ENCODE measurements around the gene MAML2.

The MAML2 gene

DNA sequence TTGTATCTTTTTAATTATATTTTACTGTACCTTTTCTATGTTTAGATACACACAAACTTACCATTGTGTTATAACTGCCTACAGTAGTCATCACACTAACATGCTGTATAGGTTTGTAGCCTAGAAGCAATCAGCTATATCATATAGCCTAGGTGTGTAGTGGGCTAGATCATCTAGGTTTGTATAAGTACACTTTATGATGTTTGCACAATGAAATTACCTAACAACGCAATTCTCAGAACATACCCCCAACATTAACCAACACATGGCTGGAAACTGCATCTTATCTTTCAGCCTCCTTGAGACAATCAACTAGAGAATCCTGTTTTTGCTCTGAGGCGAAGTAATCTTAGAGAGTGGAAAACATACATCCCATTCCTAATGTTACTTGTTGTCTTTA is 358.9 kb downstream of the MAML2 start:
- Histone ChIP-seq H3K27ac (no peak overlapping the region), H3K4me3 (no peak overlapping the region)
- TF ChIP-seq, protein P1, sequence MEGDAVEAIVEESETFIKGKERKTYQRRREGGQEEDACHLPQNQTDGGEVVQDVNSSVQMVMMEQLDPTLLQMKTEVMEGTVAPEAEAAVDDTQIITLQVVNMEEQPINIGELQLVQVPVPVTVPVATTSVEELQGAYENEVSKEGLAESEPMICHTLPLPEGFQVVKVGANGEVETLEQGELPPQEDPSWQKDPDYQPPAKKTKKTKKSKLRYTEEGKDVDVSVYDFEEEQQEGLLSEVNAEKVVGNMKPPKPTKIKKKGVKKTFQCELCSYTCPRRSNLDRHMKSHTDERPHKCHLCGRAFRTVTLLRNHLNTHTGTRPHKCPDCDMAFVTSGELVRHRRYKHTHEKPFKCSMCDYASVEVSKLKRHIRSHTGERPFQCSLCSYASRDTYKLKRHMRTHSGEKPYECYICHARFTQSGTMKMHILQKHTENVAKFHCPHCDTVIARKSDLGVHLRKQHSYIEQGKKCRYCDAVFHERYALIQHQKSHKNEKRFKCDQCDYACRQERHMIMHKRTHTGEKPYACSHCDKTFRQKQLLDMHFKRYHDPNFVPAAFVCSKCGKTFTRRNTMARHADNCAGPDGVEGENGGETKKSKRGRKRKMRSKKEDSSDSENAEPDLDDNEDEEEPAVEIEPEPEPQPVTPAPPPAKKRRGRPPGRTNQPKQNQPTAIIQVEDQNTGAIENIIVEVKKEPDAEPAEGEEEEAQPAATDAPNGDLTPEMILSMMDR (IDR thresholded peaks at IDR 0.05), result no peak
- DNase-seq (ENCODE audit: low spot score), result no peak

DNA sequence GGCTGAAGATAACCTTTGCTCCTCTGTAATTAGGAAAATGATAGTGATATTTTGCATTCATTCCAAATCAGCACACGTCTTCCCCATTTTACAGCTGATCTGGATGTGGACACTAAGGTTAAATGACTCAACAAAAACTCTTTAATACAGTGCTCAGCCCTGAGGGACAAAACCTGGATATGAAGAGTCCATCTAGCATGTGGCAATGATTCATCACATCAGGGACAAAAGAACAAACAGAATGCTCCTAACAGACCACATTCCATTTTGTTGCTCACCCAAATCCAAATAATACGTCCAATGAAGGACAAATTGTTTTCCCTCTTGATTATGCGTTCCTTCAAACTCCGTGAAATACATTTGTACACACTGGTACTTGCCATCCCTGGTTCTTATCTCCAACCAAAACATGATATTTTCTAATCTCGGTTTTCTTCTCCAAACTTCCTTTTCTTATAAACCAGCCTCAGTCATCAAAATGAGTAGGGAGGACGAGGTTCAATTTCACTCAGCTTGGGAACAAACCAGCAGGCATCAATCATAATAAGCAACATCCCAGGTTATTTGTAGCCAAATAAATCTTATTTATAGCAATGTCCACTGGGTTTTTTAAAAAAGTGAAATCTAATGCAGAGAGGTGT is 365.3 kb downstream of the MAML2 start:
- TF ChIP-seq, protein P1 (IDR thresholded peaks at IDR 0.05), result no peak
- Histone ChIP-seq H3K4me3 (no peak overlapping the region), H3K27ac (no peak overlapping the region)
- DNase-seq (ENCODE audit: low spot score), result no peak

DNA sequence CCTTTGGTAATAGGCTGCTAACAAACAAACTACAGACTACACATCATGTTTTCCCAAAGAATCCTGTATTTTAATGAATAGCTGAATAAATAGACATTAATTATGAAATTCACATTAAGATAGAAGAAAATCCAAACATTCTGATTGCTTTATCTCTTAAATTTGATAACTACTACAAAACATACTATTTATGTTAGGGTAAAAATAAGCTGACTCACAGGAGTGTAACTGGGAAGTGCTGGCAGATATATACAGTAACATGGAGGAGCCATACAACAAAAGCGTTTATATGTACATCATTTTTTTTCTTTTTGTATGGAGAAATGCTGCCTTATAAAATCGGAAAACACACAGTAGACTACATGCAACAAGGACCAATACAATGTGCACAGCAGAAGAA is 366.4 kb downstream of the MAML2 start:
- Histone ChIP-seq H3K4me3 (no peak overlapping the region), H3K27ac (no peak overlapping the region)
- TF ChIP-seq, protein P1 (IDR thresholded peaks at IDR 0.05), result no peak
- DNase-seq (ENCODE audit: low spot score), result no peak

DNA sequence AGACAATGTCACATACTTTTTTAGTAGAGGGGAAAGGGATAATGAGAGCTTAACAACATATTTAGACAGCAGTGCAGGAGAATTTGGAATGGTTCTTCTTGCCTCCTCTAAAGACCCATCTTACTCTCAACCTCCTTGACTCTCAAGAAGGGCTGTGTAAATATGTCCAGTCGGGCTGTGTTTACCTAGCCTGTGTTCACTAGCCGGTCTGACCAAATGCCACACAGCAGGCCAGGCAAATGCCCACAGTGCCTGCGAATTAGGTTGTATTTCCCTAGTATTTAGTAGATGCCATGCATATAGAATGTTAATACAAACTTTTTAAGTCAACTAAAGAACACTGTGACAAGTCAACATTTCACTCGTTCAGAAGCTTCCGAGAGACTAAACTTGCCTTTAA is 367.7 kb downstream of the MAML2 start:
- no peak for DNase-seq (ENCODE audit: low spot score)
- Histone ChIP-seq H3K4me3 (no peak overlapping the region), H3K27ac (no peak overlapping the region)
- TF ChIP-seq, protein P1 (IDR thresholded peaks at IDR 0.05), result no peak

DNA sequence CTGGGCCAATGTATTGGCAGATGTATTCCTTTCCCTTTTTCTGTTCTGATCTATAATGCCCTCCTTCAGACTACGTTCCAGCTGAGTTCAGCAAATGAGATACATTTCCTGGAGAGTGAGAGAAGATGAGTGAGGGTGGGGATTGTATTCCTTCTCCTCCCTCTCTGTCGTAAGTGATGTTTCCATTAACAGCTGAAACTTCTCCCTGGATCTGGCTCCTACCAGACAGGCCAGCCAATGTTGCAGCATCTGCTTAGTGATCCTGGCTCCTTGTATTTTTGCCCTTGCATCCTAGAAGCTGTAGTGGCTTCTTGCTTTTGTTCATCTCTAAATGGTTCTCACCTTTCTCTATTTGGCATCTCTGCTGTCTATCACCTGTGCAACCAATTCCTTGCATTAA is 370.9 kb downstream of the MAML2 start:
- TF ChIP-seq, protein P1 (IDR thresholded peaks at IDR 0.05), result no peak
- no peak for DNase-seq (ENCODE audit: low spot score)
- H3K27ac ChIP-seq, result no peak overlapping the region
- no peak overlapping the region for H3K4me3 ChIP-seq

DNA sequence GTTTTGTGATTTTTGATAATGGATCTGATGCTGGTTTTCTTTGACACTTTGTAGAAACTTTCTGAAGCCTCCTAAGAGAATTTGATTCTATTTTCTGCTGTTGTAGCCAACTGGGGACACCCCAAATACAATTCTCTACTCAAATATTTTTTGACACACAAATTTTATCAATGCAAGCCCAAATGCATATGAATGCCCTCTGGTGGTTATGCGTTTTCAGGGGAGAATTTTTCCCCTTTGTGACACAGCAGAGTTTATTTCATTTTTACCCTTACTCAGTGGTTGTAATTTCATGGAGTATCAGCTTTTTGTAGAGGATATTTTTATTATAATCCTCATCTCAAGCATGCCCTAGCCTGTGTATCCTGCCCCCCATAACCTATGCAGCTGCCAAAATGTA is 374.4 kb downstream of the MAML2 start:
- H3K27ac ChIP-seq, result no peak overlapping the region
- no peak overlapping the region for H3K4me3 ChIP-seq
- DNase-seq (ENCODE audit: low spot score), result no peak
- TF ChIP-seq, protein P1 (IDR thresholded peaks at IDR 0.05), result no peak

DNA sequence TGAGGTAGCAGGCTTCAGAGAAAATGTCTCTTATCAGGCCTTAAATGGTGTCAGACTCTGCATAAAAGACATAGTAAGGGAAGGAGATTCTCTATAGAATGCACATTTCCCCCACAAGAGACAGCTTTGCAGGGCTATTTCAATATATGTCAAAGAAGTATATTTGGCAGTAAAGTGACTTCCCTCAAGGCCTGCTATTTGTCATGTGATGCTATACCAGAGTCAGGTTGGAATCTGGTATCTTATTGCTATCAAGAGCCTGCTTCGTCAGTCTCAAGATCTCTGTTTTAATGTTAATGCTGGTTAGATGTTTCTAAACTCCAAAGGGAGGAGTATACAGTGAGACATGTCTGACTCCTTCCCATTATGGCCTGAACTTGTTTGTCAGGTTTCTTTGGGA is 378.7 kb downstream of the MAML2 start:
- TF ChIP-seq, protein P1 (IDR thresholded peaks at IDR 0.05), result no peak
- DNase-seq (ENCODE audit: low spot score), result no peak
- no peak overlapping the region for H3K27ac ChIP-seq
- H3K4me3 ChIP-seq, result no peak overlapping the region

Measured in coronary artery (tissue), 2 donors.